HG03575 (cell line): ENCODE results near the gene NOD1.
"Not testable (repeated sequence)": the region's sequence is repeated elsewhere in the genome, so short reads cannot be mapped to it uniquely, and the experiment has no call there.

Experiments used
- ATAC-seq: cut with Tn5 transposase; IDR thresholded peaks from one replicate; pipeline ENCODE4 v1.9.1; 2021; ENCODE audit not compliant: unreplicated experiment, insufficient number of reproducible peaks, low FRiP score; ENCODE audit errors: extremely low read depth

NOD1 gene

GRCh38 chr7:30391806-30392205 lies 86.8 kb downstream of the NOD1 start:
- no peak for ATAC-seq

DNA sequence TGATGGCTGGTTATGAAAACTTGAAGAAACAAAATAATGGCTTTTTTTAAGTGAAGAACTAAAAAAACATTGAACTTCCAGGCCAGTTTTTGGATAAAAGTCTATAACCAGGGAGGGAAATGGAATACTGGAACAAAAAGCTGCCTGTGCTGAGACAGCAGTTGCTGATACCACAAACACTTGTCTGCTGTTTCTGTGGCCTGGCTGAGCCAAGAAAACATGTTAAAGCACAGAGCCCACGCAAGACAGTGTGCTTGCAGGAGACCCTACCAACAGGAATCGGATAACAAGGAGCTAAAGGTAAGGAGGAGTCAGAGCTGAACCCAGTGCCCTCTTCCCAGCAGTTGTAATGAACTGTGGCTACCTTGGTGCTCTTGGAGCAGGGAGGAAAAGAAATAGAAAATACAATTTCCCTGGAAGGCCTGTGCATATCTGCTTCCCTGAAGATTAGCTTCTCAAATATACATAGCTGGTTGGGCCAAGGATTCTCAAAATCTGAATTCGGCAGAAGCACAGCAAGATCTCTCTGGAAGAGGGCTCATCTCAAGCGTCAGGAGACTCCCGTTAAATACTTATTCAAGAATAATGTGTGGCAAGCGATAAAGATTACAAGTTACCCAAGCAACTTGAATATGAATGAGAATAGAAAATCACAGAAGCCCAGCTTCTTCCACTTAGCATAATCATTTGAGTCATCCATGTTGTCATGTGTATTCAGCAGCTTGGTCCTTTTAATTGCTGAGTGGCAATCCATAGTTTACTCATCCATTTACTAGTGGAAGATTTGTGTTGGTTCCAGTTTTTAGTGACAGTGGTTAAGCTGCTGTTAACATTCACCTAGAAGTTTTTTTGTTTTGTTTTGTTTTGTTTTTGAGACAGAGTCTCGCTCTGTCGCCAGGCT lies 87.6 kb downstream of the NOD1 start:
- ATAC-seq = no peak

DNA sequence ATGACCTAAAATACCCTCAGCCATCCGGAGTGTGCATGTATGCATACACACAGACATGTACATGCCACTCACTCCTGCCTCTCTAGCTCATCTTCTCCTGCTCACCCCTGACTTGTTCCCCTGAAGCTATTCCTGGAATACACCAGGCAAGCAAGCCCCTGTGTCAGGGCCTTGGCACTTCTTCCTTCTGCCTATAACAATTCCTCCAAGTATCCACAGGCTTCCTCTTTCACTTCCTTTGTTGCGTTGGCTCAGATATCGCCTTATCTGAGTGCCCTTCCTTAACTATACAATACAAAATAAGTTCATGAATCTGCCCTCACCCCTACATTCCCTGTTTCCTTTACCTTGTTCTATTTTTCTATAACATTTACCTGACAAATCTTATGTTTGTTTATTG lies 88.8 kb downstream of the NOD1 start:
- ATAC-seq = no peak

GRCh38 chr7:30382607-30383006 lies 96.0 kb downstream of the NOD1 start:
- ATAC-seq = no peak

DNA sequence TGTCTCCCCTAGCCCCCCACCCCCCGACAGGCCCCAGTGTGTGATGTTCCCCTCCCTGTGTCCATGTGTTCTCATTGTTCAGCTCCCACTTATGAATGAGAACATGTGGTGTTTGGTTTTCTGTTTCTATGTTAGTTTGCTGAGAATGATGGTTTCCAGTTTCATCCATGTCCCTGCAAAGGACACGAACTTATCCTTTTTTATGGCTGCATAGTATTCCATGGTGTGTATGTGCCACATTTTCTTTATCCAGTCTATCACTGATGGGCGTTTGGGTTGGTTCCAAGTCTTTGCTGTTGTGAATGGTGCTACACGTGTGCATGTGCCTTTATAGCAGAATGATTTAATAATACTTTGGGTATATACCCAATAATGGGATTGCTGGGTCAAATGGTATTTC lies 97.8 kb downstream of the NOD1 start:
- ATAC-seq = not testable (repeated sequence)

- ATAC-seq = no peak
Observed at GRCh38 chr7:30380294-30380693, 98.3 kb downstream of the NOD1 start.

- no peak for ATAC-seq
Observed at GRCh38 chr7:30379741-30380140, 98.8 kb downstream of the NOD1 start.

DNA sequence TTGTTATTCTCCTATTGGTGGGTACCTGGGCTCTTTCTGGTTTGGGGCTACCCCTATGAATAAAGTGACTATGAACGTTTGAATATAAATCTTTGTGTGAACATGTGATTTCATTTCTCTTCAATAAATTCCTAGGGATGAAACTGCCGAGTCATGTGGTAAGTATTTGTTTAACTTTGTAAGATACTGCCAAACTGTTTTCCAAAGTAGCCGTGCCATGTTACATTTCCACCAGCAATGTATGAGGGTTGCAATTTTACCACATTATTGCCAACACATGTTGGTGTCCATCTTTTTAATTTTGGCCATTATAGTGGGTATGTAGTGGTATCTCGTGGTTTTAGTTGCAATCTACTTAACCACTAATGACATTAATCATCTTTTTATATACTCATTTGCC lies 99.5 kb downstream of the NOD1 start:
- no peak for ATAC-seq

DNA sequence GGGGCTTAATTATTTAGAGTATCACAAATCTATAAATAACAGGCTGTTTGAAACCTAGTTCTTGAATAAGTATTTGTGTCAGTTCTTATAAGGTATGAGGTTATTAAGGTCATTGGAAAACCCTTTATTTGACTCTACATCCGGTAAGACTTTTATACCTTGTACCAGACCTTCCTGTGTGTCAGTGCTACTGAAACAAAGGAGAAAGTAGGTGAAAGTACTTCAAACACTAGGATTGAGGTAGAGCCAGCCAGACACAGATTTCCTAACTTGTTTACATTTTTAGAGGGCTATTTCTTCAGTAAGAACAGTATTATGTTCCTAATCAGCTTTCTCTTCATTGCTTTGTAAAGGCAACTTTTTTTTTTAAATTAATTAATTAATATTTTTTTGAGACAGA lies 100.3 kb downstream of the NOD1 start:
- no peak for ATAC-seq
